K562 (cell line): ENCODE measurements around the gene CDK4. TPM values are rescaled to one million over a fixed set of nuclear protein-coding genes. Genes with fewer than 3 reads are reported as not detected.
A peak's percentile ranks its signal among the peaks of the same experiment; 100 is the strongest.

Experiments used
- ARNT ChIP-seq, 2 experiments: fragments of 450-650 bp; IDR thresholded peaks; 2 replicates each; pipeline ENCODE4 v1.6.1; 2016; ENCODE audit warnings: mild to moderate bottlenecking in 1 of 2
- CTCFL ChIP-seq: IDR thresholded peaks from 2 replicates; pipeline ENCODE4 v1.6.1; 2011; ENCODE audit warnings: borderline replicate concordance, low read depth, mild to moderate bottlenecking, moderate library complexity, low read length; ENCODE audit not compliant: insufficient read depth, poor library complexity, severe bottlenecking
- CXXC5 ChIP-seq: fragments of 250-450 bp; sonication (Bioruptor Pico); IDR thresholded peaks from 2 replicates; pipeline ENCODE4 v1.8.0; 2022; ENCODE audit warnings: inconsistent platforms, mild to moderate bottlenecking, moderate library complexity
- FOXA1 ChIP-seq: fragments of 450-650 bp; IDR thresholded peaks from 2 replicates; pipeline ENCODE4 v1.6.1; 2016; ENCODE audit warnings: mild to moderate bottlenecking, borderline replicate concordance
- HDAC1 ChIP-seq, 2 experiments: fragments of 450-650 bp; IDR thresholded peaks; 2 replicates each; pipeline ENCODE4 v1.6.1; 2016 to 2017; ENCODE audit warnings: inconsistent platforms in 1 of 2, mild to moderate bottlenecking in 1 of 2, moderate library complexity in 1 of 2
- JUND ChIP-seq, 2 experiments: IDR thresholded peaks; 2 replicates in 1 of 2; 3 replicates in 1 of 2; pipeline ENCODE4 v1.6.1; 2011; ENCODE audit warnings: borderline replicate concordance in 2 of 2, low read depth in 2 of 2, low read length in 2 of 2, improper control_type of control experiment in 1 of 2, missing biosample characterization in 1 of 2, missing genetic modification characterization in 1 of 2, missing genetic modification reagents in 1 of 2
- KLF6 ChIP-seq: fragments of 250-450 bp; sonication (Bioruptor Pico); IDR thresholded peaks from 2 replicates; pipeline ENCODE4 v1.4.0; 2020; ENCODE audit warnings: mild to moderate bottlenecking, moderate library complexity, borderline replicate concordance
- LARP7 ChIP-seq: fragments of 450-650 bp; IDR thresholded peaks from 2 replicates; pipeline ENCODE4 v1.6.1; 2016
- NELFE ChIP-seq: IDR thresholded peaks from 2 replicates; pipeline ENCODE4 v1.6.1; 2011; ENCODE audit warnings: mild to moderate bottlenecking; ENCODE audit not compliant: insufficient read depth, insufficient read length
- NR2C1 ChIP-seq, 2 experiments: fragments of 450-650 bp; IDR thresholded peaks; 2 replicates each; pipeline ENCODE4 v1.6.1; 2017; ENCODE audit warnings: mild to moderate bottlenecking in 2 of 2, antibody characterized with exemption in 1 of 2, inconsistent platforms in 1 of 2, missing compliant biosample characterization in 1 of 2, missing genetic modification characterization in 1 of 2
- SETDB1 ChIP-seq: IDR thresholded peaks from one replicate; pipeline ENCODE4 v1.6.1; 2012; ENCODE audit warnings: low read length, control low read depth, inconsistent platforms
- ZMIZ1 ChIP-seq, 2 experiments: fragments of 150-350 bp in 1 of 2; IDR thresholded peaks; 2 replicates each; pipeline ENCODE4 v1.6.1; 2012 to 2016; ENCODE audit warnings: low read depth in 2 of 2, low read length in 2 of 2, mild to moderate bottlenecking in 1 of 2, moderate library complexity in 1 of 2
- ZNF668 ChIP-seq: fragments of 250-450 bp; sonication (Bioruptor Pico); IDR thresholded peaks from 2 replicates; pipeline ENCODE4 v1.8.0; 2022; ENCODE audit warnings: mild to moderate bottlenecking, inconsistent platforms
- polyA plus RNA-seq, 8 experiments: library from polyadenylated mRNA; depleted of rRNA in 4 of 8; stranded (reverse) in 5 of 8; unstranded in 3 of 8; fragments of >200 nt; fragmentation: Nextera tagmentation in 2 of 8; fragmentation: Illumina TruSeq in 1 of 8; extraction: Ambion mirVana in 2 of 8; extraction: Trizol in 1 of 8; gene quantifications; 2 replicates each; pipeline versions ENCODE4 v1.2.1 to v1.2.3, GENCODE V29; 2011 to 2014; ENCODE audit warnings: inconsistent platforms in 1 of 8, missing spikeins in 1 of 8
- total RNA-seq, 7 experiments: library from RNA; depleted of rRNA in 6 of 7; stranded (reverse); fragments of >200 nt in 6 of 7; fragmentation: Illumina TruSeq in 2 of 7; extraction: Trizol in 2 of 7; gene quantifications; 2 replicates each; pipeline versions ENCODE4 v1.2.1 to v1.2.3, GENCODE V29; 2011 to 2021; ENCODE audit warnings: low replicate concordance in 1 of 7
- TF ChIP-seq, protein P1 (sequence below): conservative IDR thresholded peaks from 2 replicates; pipeline ENCODE4 v1.6.1; 2011; ENCODE audit warnings: low read depth, mild to moderate bottlenecking, low read length; ENCODE audit not compliant: control insufficient read depth
- TF ChIP-seq, protein P2 (sequence below), 2 experiments: fragments of 250-450 bp in 1 of 2; fragments of 450-650 bp in 1 of 2; sonication (Bioruptor Pico) in 1 of 2; IDR thresholded peaks; 2 replicates each; pipeline versions ENCODE4 v1.6.1 to v1.8.0; 2016 to 2021; ENCODE audit warnings: mild to moderate bottlenecking in 2 of 2, moderate library complexity in 2 of 2, missing compliant biosample characterization in 1 of 2, missing genetic modification characterization in 1 of 2
- TF ChIP-seq, protein P3 (sequence below): fragments of 450-650 bp; IDR thresholded peaks from 2 replicates; pipeline ENCODE4 v1.6.1; 2018; ENCODE audit warnings: mild to moderate bottlenecking, low read depth; ENCODE audit not compliant: partially characterized antibody

CDK4 gene
- total and polyA plus RNA-seq, 9 of the 15 experiments (the other 6 are each of a cell fraction or from before 2014, with no cell fraction given), result 37.8 to 436 (median 238) TPM

DNA sequence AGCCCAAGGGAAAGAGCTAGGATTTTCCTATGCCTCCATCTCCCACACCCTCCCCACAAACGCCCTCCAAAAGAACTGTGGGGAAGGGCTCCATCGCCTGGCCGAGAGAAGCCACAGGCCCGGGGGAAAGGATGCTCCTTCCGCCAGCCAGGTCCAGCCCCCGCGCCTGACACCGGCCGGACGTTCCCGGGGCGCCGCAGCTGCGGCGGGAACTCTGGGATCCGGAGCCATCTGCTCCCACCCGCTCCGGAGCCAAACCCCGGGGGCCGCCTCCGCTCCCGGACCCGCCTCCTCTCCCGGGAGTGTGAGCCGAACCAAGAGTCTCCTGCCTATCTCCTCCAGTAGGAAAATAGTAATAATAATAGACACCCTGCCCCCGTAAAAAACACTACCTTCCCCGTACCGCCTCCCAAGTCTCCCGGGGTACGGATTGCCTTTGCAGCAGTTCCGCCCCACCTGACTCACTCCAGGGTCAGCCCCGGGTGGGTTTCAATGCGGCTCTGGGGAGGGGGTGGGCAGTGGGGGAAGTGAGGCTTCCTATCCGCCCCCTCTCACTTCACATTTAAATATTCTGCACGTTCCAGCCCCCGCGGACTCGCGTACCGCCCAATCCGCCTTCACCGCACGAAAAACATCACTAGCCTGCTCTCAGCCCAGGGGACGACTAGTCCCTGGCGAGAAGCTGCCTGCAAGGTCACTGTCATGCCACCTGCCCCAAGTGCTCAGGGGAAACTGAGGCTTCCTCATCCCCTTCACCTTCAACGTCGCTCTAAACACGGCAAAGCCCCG, 16.0 kb downstream of the CDK4 start (continued):
- TF ChIP-seq ZMIZ1 (IDR thresholded peaks at IDR 0.05; ENCODE audit: low read depth in 2 of 2, low read length in 2 of 2) (peak in 1 of 2 experiments; percentile 30; a peak in 1 of 4 replicates), JUND (IDR thresholded peaks at IDR 0.05; ENCODE audit: borderline replicate concordance, low read depth, low read length) (peak; percentile 30; the same call in 1 of the 2 replicates), JUND (tag; IDR thresholded peaks at IDR 0.05; ENCODE audit: borderline replicate concordance, low read depth, low read length) (no peak), NELFE (no peak), ZNF668 (CRISPR knock-in tag) (no peak), CTCFL (peak; percentile 23), CXXC5 (peak; percentile 77), KLF6 (no peak), ARNT (IDR thresholded peaks at IDR 0.05) (no peak), SETDB1 (no peak), FOXA1 (no peak), NR2C1 (IDR thresholded peaks at IDR 0.05) (no peak), NR2C1 (tag; IDR thresholded peaks at IDR 0.05) (no peak), LARP7 (no peak), HDAC1 (IDR thresholded peaks at IDR 0.05) (peak in 1 of 2 experiments; percentile 33; a peak in 2 of 4 replicates)
- TF ChIP-seq, protein P1, sequence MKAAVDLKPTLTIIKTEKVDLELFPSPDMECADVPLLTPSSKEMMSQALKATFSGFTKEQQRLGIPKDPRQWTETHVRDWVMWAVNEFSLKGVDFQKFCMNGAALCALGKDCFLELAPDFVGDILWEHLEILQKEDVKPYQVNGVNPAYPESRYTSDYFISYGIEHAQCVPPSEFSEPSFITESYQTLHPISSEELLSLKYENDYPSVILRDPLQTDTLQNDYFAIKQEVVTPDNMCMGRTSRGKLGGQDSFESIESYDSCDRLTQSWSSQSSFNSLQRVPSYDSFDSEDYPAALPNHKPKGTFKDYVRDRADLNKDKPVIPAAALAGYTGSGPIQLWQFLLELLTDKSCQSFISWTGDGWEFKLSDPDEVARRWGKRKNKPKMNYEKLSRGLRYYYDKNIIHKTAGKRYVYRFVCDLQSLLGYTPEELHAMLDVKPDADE, result 0 out of 2 replicates have a peak, but pooled peaks have one; percentile 35
- TF ChIP-seq, protein P2, sequence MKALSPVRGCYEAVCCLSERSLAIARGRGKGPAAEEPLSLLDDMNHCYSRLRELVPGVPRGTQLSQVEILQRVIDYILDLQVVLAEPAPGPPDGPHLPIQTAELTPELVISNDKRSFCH (CRISPR knock-in tag; IDR thresholded peaks at IDR 0.05), result no peak
- TF ChIP-seq, protein P2 (tag; IDR thresholded peaks at IDR 0.05), result no peak
- TF ChIP-seq, protein P3, sequence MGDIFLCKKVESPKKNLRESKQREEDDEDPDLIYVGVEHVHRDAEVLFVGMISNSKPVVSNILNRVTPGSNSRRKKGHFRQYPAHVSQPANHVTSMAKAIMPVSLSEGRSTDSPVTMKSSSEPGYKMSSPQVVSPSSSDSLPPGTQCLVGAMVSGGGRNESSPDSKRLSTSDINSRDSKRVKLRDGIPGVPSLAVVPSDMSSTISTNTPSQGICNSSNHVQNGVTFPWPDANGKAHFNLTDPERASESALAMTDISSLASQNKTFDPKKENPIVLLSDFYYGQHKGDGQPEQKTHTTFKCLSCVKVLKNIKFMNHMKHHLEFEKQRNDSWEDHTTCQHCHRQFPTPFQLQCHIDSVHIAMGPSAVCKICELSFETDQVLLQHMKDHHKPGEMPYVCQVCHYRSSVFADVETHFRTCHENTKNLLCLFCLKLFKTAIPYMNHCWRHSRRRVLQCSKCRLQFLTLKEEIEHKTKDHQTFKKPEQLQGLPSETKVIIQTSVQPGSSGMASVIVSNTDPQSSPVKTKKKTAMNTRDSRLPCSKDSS, result no peak
